Spinal cord (tissue), 10 donors: ENCODE measurements around the gene MSX1. TPM values are rescaled to one million over a fixed set of nuclear protein-coding genes. Genes with fewer than 3 reads are reported as not detected.
A peak's percentile ranks its signal among the peaks of the same experiment; 100 is the strongest.

Source experiments
- DNase-seq, 6 donors: peaks; one replicate each; pipeline versions ENCODE4 v3.0.0 to v3.0.0-alpha.2; 2013 to 2015; ENCODE audit warnings: low spot score in 6 of 6, low read depth in 4 of 6
- H3K27ac ChIP-seq: one replicate; pipeline ENCODE4 v1.5.1; 2013; ENCODE audit warnings: low read depth, low read length, control low read depth
- H3K27me3 ChIP-seq: one replicate; pipeline ENCODE4 v1.6.1; 2013; ENCODE audit warnings: low read length; ENCODE audit not compliant: control insufficient read depth, insufficient read depth
- H3K36me3 ChIP-seq: one replicate; pipeline ENCODE4 v1.6.1; 2013; ENCODE audit warnings: low read length; ENCODE audit not compliant: control insufficient read depth, insufficient read depth
- H3K4me1 ChIP-seq: one replicate; pipeline ENCODE4 v1.6.1; 2013; ENCODE audit warnings: low read length; ENCODE audit not compliant: control insufficient read depth, insufficient read depth
- H3K4me3 ChIP-seq: one replicate; pipeline ENCODE4 v1.5.1; 2013; ENCODE audit warnings: low read depth, low read length, control low read depth
- H3K9me3 ChIP-seq: one replicate; pipeline ENCODE4 v1.6.1; 2013; ENCODE audit warnings: low read length; ENCODE audit not compliant: control insufficient read depth, insufficient read depth
- WGBS: methylation state at CpG from one replicate; pipeline ENCODE4 v1.1.5; 2013; ENCODE audit warnings: missing lambda C conversion rate; ENCODE audit not compliant: insufficient coverage; 5-methylcytosine and 5-hydroxymethylcytosine counted together
- polyA plus RNA-seq, 2 donors: library from polyadenylated mRNA; unstranded; fragments of 120-200 nt; gene quantifications; one replicate each; pipeline ENCODE4 v1.2.1, GENCODE V29; 2013; ENCODE audit not compliant: insufficient read length in 2 of 2
- total RNA-seq, 2 donors: library from RNA; depleted of rRNA in 1 of 2; stranded (reverse); fragments of 120-200 nt in 1 of 2; fragments of >200 nt in 1 of 2; gene quantifications; one replicate each; pipeline versions ENCODE4 v1.2.3 to v1.2.4, GENCODE V29; 2013 to 2014
- donor health status: healthy.

The MSX1 gene
- total and polyA plus RNA-seq, 4 donors, result 1.7 to 48.8 (median 11.0) TPM

- H3K4me1 ChIP-seq, result peaks cover 5% of the 10 kb centered on the region
- H3K36me3 ChIP-seq, result no peaks in the 10 kb centered on the region
- no peak overlapping the region for H3K27ac ChIP-seq
- H3K4me3 ChIP-seq, result no peak overlapping the region
- 45% methylated on average over 3 of the region's 7 CpGs for WGBS
- no peaks in the 10 kb centered on the region for H3K27me3 ChIP-seq
- DNase-seq, result peak in 2 of 6 donors; percentile 37 to 80
- no peaks in the 10 kb centered on the region for H3K9me3 ChIP-seq
Measured at GRCh38 chr4:4890574-4891255, 31.2 kb downstream of the MSX1 start.

GRCh38 chr4:4893721-4894120 is 34.3 kb downstream of the MSX1 start:
- DNase-seq, result peak in 1 of 6 donors; percentile 24
- no peaks in the 10 kb centered on the region for H3K36me3 ChIP-seq
- WGBS, result no CpG with 5 or more reads among the region's 4 CpGs

GRCh38 chr4:4899202-4899925 is 39.9 kb downstream of the MSX1 start:
- H3K27ac ChIP-seq, result no peak overlapping the region
- no peaks in the 10 kb centered on the region for H3K4me1 ChIP-seq
- no peaks in the 10 kb centered on the region for H3K9me3 ChIP-seq
- no peak for DNase-seq
- H3K27me3 ChIP-seq, result no peaks in the 10 kb centered on the region
- H3K4me3 ChIP-seq, result no peak overlapping the region
- no peaks in the 10 kb centered on the region for H3K36me3 ChIP-seq
- WGBS, result 87% methylated on average over 4 of the region's 5 CpGs

More at GRCh38 chr4:4893721-4894120, 34.3 kb downstream of the MSX1 start:
- no peak overlapping the region for H3K4me3 ChIP-seq
- H3K4me1 ChIP-seq, result peaks cover 5% of the 10 kb centered on the region
- H3K27me3 ChIP-seq, result no peaks in the 10 kb centered on the region
- no peak overlapping the region for H3K27ac ChIP-seq
- no peaks in the 10 kb centered on the region for H3K9me3 ChIP-seq

GRCh38 chr4:4901877-4902276 is 42.4 kb downstream of the MSX1 start:
- whole genome bisulfite sequencing, result no CpG with 5 or more reads among the region's 2 CpGs
- Histone ChIP-seq H3K9me3 (no peaks in the 10 kb centered on the region), H3K27ac (no peak overlapping the region), H3K4me3 (no peak overlapping the region), H3K27me3 (peaks cover 2% of the 10 kb centered on the region), H3K36me3 (no peaks in the 10 kb centered on the region), H3K4me1 (no peaks in the 10 kb centered on the region)
- no peak for DNase-seq

- H3K4me1 ChIP-seq, result no peaks in the 10 kb centered on the region
- 62% methylated on average over 2 of the region's 2 CpGs for WGBS
- H3K9me3 ChIP-seq, result peaks cover 2% of the 10 kb centered on the region
- H3K4me3 ChIP-seq, result no peak overlapping the region
- DNase-seq, result no peak
- no peaks in the 10 kb centered on the region for H3K36me3 ChIP-seq
- H3K27me3 ChIP-seq, result peaks cover 4% of the 10 kb centered on the region
- no peak overlapping the region for H3K27ac ChIP-seq
Measured at GRCh38 chr4:4912155-4912554, 52.7 kb downstream of the MSX1 start.

GRCh38 chr4:4913147-4913561 is 53.7 kb downstream of the MSX1 start:
- Histone ChIP-seq H3K4me3 (no peak overlapping the region), H3K9me3 (peaks cover 2% of the 10 kb centered on the region), H3K4me1 (no peaks in the 10 kb centered on the region), H3K27me3 (peaks cover 4% of the 10 kb centered on the region), H3K27ac (no peak overlapping the region), H3K36me3 (no peaks in the 10 kb centered on the region)
- WGBS, result 100% methylated on average over 1 of the region's 2 CpGs
- no peak for DNase-seq

Other genes starting within 250 kb of the MSX1 start
- gene CYTL1, start 159.8 kb downstream of the MSX1 start, total RNA-seq, result 1 to 10 TPM; 4.2 to 4.6 TPM
- gene CYTL1, start 159.8 kb downstream of the MSX1 start, polyA plus RNA-seq, result 1 to 10 TPM; 3.8 to 4.7 TPM
- gene STK32B, start 191.8 kb downstream of the MSX1 start, total RNA-seq, result 10 to 100 TPM in 1 of 2 donors, 1 to 10 TPM in 1; 7.0 to 12.6 TPM
- 10 to 100 TPM; 25.5 to 25.6 TPM for gene STK32B, start 191.8 kb downstream of the MSX1 start, polyA plus RNA-seq